ENCODE data around the gene SKAP2.

SKAP2 gene

DNA sequence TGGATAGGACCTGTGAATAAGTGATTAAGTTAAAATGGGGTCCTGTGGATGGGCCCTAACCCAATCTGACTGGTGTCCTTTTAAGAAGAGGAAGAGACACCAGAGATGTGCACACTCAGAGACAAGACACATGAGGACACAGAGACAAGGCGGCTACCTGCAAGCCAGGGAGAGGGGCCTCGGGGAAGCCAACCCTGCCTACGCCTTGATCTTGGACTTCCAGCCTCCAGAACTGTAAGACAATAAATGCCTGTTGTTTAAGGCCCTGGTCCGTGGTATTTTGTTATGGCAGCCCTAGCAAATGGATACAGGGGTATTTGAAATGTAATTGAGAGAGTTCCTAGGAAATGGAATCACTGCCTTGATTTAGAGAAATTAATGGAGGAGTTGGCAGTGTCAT lies 225.3 kb downstream of the SKAP2 start:
- DNase-seq (ENCODE audit: low spot score): no peak
- in situ Hi-C loops (cut with MboI; ENCODE audit: low sequenced_read_pairs, unreplicated experiment): no loop called here
- TF ChIP-seq, protein P1, sequence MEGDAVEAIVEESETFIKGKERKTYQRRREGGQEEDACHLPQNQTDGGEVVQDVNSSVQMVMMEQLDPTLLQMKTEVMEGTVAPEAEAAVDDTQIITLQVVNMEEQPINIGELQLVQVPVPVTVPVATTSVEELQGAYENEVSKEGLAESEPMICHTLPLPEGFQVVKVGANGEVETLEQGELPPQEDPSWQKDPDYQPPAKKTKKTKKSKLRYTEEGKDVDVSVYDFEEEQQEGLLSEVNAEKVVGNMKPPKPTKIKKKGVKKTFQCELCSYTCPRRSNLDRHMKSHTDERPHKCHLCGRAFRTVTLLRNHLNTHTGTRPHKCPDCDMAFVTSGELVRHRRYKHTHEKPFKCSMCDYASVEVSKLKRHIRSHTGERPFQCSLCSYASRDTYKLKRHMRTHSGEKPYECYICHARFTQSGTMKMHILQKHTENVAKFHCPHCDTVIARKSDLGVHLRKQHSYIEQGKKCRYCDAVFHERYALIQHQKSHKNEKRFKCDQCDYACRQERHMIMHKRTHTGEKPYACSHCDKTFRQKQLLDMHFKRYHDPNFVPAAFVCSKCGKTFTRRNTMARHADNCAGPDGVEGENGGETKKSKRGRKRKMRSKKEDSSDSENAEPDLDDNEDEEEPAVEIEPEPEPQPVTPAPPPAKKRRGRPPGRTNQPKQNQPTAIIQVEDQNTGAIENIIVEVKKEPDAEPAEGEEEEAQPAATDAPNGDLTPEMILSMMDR (IDR thresholded peaks at IDR 0.05; ENCODE audit: borderline replicate concordance, control extremely low read depth, extremely low read depth, insufficient read depth, missing control alignments): no peak

DNA sequence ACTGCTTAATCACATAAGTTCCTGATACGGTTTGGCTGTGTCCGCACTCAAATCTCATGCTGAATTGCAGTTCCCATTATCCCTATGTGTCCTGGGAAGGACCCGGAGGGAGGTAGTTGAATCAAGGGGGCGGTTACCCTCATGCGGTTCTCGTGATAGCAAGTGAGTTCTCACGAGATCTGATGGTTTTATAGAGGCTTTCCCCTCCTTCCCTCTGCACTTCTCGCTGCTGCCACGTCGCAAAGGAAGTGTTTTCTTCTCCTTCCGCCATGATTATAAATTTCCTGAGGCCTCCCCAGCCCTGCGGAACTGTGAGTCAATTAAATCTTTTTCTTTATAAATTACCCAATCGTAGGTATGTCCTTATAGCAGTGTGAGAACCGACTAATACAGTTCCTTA lies 226.2 kb downstream of the SKAP2 start:
- DNase-seq (ENCODE audit: low spot score): no peak
- in situ Hi-C loops (cut with MboI; ENCODE audit: low sequenced_read_pairs, unreplicated experiment): no loop called here
- TF ChIP-seq, protein P1 (IDR thresholded peaks at IDR 0.05; ENCODE audit: borderline replicate concordance, control extremely low read depth, extremely low read depth, insufficient read depth, missing control alignments): no peak

DNA sequence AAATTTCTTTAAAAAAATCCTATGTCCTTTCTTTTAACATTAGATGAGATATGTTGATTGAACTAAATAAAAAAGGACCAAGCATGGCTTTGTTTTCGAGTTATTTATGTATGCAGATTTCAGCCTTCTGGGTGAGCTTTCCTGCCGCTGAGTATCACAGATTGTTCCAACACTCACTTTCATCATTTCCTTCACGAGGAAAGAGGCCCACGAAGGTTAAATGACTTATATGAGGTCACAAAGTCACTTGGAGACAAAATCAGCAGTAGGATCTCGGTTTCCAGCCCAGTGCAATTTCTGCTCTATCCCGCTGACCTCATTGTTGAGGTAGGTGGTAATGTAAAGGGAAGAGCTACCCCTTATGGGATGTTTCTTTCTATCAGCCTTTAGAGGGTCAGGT lies 226.8 kb downstream of the SKAP2 start:
- in situ Hi-C loops (cut with MboI; ENCODE audit: low sequenced_read_pairs, unreplicated experiment): no loop called here
- TF ChIP-seq, protein P1 (IDR thresholded peaks at IDR 0.05; ENCODE audit: borderline replicate concordance, control extremely low read depth, extremely low read depth, insufficient read depth, missing control alignments): no peak
- no peak for DNase-seq (ENCODE audit: low spot score)

DNA sequence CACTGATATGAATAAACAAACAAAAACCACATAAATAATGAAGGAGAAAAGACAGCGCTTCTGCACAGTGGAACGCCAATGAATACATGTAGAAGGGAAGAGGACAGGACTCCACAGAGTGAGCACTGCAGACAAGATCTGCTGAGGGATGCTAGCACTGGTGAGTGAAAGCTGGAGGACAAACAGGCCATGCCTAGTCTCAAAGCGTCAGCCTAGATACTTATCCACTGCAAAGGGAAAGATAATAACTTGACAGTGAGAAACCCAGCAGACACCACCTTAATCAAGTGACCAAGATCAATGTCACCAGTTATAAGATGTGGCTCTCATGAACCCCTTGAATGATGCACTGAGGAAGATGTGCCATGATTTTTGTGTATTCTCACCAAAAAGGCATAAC lies 227.6 kb downstream of the SKAP2 start:
- in situ Hi-C loops (cut with MboI; ENCODE audit: low sequenced_read_pairs, unreplicated experiment): no loop called here
- no peak for DNase-seq (ENCODE audit: low spot score)
- TF ChIP-seq, protein P1 (IDR thresholded peaks at IDR 0.05; ENCODE audit: borderline replicate concordance, control extremely low read depth, extremely low read depth, insufficient read depth, missing control alignments): no peak

DNA sequence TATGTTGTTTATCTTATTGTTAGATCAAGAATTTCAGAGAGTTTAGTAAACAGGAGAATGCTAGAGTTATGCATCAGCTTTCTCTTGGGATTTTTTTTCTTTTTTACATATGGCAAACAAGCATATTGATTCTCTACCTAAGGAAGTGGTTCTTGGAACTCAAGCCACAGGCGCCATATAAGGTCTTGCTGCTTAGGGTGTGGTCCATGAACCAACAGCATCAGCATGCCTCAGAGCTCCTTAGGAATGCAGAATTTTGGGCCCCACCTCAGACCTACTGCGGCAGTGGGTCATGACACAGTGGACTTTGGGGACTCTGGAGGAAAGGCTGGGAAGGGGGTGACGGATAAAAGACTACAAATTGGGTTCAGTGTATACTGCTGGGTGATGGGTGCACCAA lies 230.8 kb downstream of the SKAP2 start:
- TF ChIP-seq, protein P1 (IDR thresholded peaks at IDR 0.05; ENCODE audit: borderline replicate concordance, control extremely low read depth, extremely low read depth, insufficient read depth, missing control alignments): no peak
- in situ Hi-C loops (cut with MboI; ENCODE audit: low sequenced_read_pairs, unreplicated experiment): no loop called here

DNA sequence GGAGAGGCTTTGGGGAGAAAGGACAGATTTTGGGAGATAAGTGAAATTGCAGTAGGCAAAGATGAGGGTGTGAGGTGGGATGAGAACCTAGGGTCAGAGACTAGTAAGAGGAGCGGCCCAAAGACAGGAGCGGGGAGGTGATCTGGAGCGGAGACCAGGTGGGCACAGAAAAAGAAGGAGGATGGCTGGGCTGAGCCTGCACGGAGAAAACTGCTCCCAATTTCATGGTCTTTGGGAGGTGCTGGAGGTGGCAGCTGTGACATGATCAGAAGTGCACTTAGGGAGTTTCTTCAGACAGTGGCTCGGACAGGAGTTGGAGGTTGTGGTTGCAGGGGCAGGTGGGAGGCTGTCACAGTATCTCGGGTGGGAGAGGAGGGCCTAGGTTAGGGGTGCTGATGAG lies 232.8 kb downstream of the SKAP2 start:
- TF ChIP-seq, protein P1 (IDR thresholded peaks at IDR 0.05; ENCODE audit: borderline replicate concordance, control extremely low read depth, extremely low read depth, insufficient read depth, missing control alignments): no peak
- in situ Hi-C loops (cut with MboI; ENCODE audit: low sequenced_read_pairs, unreplicated experiment): no loop called here
- DNase-seq (ENCODE audit: low spot score): no peak

More for the DNA sequence above, 230.8 kb downstream of the SKAP2 start:
- DNase-seq (ENCODE audit: low spot score): no peak

Data from GM13976 (cell line).